CD4-positive, alpha-beta T cell treated with Interleukin-4 for 4 hours (primary cell): ENCODE measurements around the gene TRAF5.
A peak's percentile ranks its signal among the peaks of the same experiment; 100 is the strongest.

ENCODE experiments used
- DNase-seq: peaks from one replicate; pipeline ENCODE4 v3.0.0-alpha.2; 2020

TRAF5 gene

GRCh38 chr1:211328866-211329475 is 2.3 kb downstream of the TRAF5 start:
- DNase-seq, result no peak

GRCh38 chr1:211329764-211330201 is 3.1 kb downstream of the TRAF5 start:
- peak; percentile 32 for DNase-seq

GRCh38 chr1:211330282-211330936 is 3.8 kb downstream of the TRAF5 start:
- DNase-seq, result no peak

GRCh38 chr1:211331011-211331709 is 4.5 kb downstream of the TRAF5 start:
- DNase-seq, result no peak

GRCh38 chr1:211332036-211332616 is 5.5 kb downstream of the TRAF5 start:
- no peak for DNase-seq

GRCh38 chr1:211332830-211333229 is 6.2 kb downstream of the TRAF5 start:
- no peak for DNase-seq

- no peak for DNase-seq
Observed at GRCh38 chr1:211333906-211334305, 7.3 kb downstream of the TRAF5 start.

- peak; percentile 39 for DNase-seq
Observed at GRCh38 chr1:211334986-211335385, 8.4 kb downstream of the TRAF5 start.

- DNase-seq, result peak; percentile 29
Observed at GRCh38 chr1:211335522-211336157, 9.0 kb downstream of the TRAF5 start.

GRCh38 chr1:211336161-211336560 is 9.5 kb downstream of the TRAF5 start:
- no peak for DNase-seq

GRCh38 chr1:211336775-211337174 is 10.1 kb downstream of the TRAF5 start:
- no peak for DNase-seq

- DNase-seq, result no peak
Observed at GRCh38 chr1:211337430-211338223, 11.0 kb downstream of the TRAF5 start.

- DNase-seq, result no peak
Observed at GRCh38 chr1:211338224-211338620, 11.6 kb downstream of the TRAF5 start.

GRCh38 chr1:211339631-211340041 is 13.0 kb downstream of the TRAF5 start:
- DNase-seq, result no peak

GRCh38 chr1:211340622-211341507 is 14.2 kb downstream of the TRAF5 start:
- no peak for DNase-seq

- no peak for DNase-seq
Observed at GRCh38 chr1:211341999-211342398, 15.4 kb downstream of the TRAF5 start.

GRCh38 chr1:211343607-211344006 is 17.0 kb downstream of the TRAF5 start:
- DNase-seq, result no peak

- no peak for DNase-seq
Observed at GRCh38 chr1:211344152-211344618, 17.6 kb downstream of the TRAF5 start.

GRCh38 chr1:211345719-211346118 is 19.1 kb downstream of the TRAF5 start:
- DNase-seq, result no peak

GRCh38 chr1:211347077-211347844 is 20.6 kb downstream of the TRAF5 start:
- DNase-seq, result no peak
